Activated CD4-positive, alpha-beta T cell treated with anti-CD3 and anti-CD28 coated beads, Interleukin-2, amount 10 ng/mL, durations not matched to agents 24 days and 14 days (primary cell): ENCODE data around the gene TCP10L. TPM values are rescaled to one million over a fixed set of nuclear protein-coding genes. Genes with fewer than 3 reads are reported as not detected.
"Not testable (repeated sequence)": the region's sequence is repeated elsewhere in the genome, so short reads cannot be mapped to it uniquely, and the experiment has no call there.

Experiments used
- DNase-seq: peaks from one replicate; pipeline ENCODE4 v3.0.0; 2022
- H3K27ac Mint-ChIP-seq: one replicate; pipeline ENCODE4 v1.8.0; 2022; ENCODE audit warnings: mild to moderate bottlenecking, mixed read lengths
- H3K27me3 Mint-ChIP-seq: one replicate; pipeline ENCODE4 v1.8.0; 2022; ENCODE audit warnings: mixed read lengths
- H3K36me3 Mint-ChIP-seq: one replicate; pipeline ENCODE4 v1.8.0; 2022; ENCODE audit warnings: low read depth, mild to moderate bottlenecking, mixed read lengths
- H3K4me1 Mint-ChIP-seq: one replicate; pipeline ENCODE4 v1.8.0; 2021; ENCODE audit warnings: mixed read lengths
- H3K4me3 Mint-ChIP-seq: one replicate; pipeline ENCODE4 v1.8.0; 2022; ENCODE audit warnings: mild to moderate bottlenecking, moderate library complexity, mixed read lengths
- H3K9me3 Mint-ChIP-seq: one replicate; pipeline ENCODE4 v1.8.0; 2021; ENCODE audit warnings: mixed read lengths
- intact Hi-C: fragments of 100-400 bp; cut with micrococcal nuclease; formaldehyde crosslinking; loops from one replicate; pipeline ENCODE4 v1.15.1; 2023
- total RNA-seq: library from RNA; stranded (reverse); gene quantifications from 2 replicates; pipeline ENCODE4 v1.2.3, GENCODE V29; 2022

TCP10L gene
- total RNA-seq, 1 donor from 2014 or later = 0.58 TPM

DNA sequence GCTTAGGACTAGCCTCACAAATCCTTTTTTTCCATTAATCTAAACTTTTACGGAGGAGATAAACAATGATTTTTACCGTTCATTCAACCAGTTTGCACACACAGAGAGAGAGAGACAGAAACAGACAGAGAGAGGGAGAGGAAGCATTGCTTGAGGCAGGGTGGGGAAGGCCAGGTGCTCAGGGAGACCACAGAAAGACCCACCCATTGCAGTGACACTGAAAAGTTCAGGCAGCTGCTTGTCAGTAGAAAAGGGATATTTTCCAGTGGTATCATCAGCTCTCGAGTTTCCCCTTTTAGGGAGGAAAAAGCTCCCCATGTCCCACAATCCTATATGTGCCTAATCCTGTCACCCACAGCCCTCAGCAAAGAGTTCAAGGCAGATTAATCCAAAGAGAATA lies 27.2 kb downstream of the TCP10L start:
- no peak overlapping the region for H3K4me3 Mint-ChIP-seq
- intact Hi-C loops = no loop called here
- H3K4me1 Mint-ChIP-seq = no peaks in the 10 kb centered on the region
- no peak for DNase-seq
- no peaks in the 10 kb centered on the region for H3K9me3 Mint-ChIP-seq
- H3K27me3 Mint-ChIP-seq = no peaks in the 10 kb centered on the region
- no peaks in the 10 kb centered on the region for H3K36me3 Mint-ChIP-seq
- no peak overlapping the region for H3K27ac Mint-ChIP-seq

DNA sequence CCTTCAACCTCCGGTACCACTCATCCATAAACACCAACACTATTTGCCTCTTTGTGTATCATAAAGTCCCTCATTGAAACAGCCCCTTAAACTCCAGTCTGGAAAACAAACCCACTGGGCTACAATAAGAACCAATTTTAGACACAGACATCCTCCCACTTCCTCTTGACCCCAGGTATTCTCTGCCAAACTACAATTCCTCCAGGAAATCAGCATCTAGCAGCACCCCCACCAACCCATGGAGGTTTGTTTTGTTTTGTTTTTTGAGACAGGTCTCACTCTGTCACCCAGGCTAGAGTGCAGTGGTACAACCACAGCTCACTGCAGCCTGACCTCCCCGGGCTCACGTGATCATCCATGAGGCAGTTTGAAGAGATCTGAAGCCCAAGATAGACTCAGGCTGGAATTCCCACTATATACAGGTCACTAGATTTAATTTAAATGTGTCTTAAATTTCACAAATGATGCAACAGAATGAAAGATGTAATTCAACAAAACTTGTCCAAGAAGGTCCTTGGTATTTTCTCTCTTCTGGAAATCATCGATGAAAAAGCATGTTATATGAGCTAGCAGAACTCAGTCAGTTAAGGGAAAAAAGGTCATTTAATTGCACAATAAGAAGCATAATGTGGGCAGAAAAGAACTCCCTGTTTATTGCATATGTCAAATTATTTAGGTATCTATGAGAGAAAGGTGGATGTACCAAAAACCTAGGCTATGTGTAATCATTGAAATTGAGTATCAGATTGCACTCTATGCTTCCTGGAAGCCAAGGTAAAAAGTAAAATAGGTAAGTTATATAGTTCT lies 30.3 kb downstream of the TCP10L start:
- intact Hi-C loops = no loop called here
- H3K4me1 Mint-ChIP-seq = no peaks in the 10 kb centered on the region
- H3K4me3 Mint-ChIP-seq = no peak overlapping the region
- H3K9me3 Mint-ChIP-seq = no peaks in the 10 kb centered on the region
- no peak for DNase-seq
- no peaks in the 10 kb centered on the region for H3K36me3 Mint-ChIP-seq
- no peak overlapping the region for H3K27ac Mint-ChIP-seq
- H3K27me3 Mint-ChIP-seq = peaks cover 2% of the 10 kb centered on the region

DNA sequence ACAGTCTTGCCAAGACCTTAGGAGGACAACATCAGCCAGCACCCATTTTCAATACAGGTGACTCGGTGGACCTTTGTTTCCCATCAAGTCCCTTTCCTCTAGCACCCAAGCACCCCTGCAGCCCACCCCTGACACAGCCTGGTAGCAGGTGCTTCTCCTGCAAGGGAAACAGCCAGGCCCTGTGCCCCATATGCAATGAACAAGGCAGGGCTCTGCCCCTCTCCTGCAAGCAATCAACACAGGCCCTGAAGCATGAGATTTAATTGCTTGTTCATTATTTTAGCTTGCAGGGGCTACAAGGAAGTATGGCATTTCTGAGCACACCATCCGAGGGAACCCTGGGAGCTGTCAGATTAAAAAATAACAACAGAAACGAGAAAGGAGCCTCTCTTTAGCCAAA lies 35.4 kb downstream of the TCP10L start:
- Mint-ChIP-seq H3K27ac (no peak overlapping the region), H3K9me3 (no peaks in the 10 kb centered on the region), H3K27me3 (peaks cover 7% of the 10 kb centered on the region), H3K4me1 (no peaks in the 10 kb centered on the region), H3K4me3 (no peak overlapping the region), H3K36me3 (no peaks in the 10 kb centered on the region)
- intact Hi-C loops = no loop called here
- DNase-seq = no peak

DNA sequence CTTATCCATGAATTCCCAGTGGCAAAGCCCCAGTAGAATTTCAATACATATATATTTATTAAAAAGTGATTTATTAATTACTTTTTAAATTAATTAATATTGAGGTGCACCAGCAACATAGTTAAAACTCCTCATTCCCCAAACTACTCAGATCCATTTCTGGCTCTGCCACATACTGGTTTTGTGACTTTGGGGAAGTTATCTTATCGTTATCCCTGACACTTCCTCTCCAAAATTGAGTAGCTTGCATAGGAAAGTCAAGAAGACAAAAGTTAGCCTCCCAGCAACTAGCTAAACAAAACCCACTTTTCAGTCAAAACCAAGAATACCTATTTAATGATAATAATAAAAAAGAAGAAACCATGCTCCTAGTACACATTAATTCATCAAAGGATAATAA lies 35.9 kb downstream of the TCP10L start:
- Mint-ChIP-seq H3K9me3 (no peaks in the 10 kb centered on the region), H3K4me3 (no peak overlapping the region), H3K27ac (no peak overlapping the region), H3K36me3 (no peaks in the 10 kb centered on the region), H3K27me3 (peaks cover 7% of the 10 kb centered on the region), H3K4me1 (no peaks in the 10 kb centered on the region)
- DNase-seq = no peak
- intact Hi-C loops = no loop called here

DNA sequence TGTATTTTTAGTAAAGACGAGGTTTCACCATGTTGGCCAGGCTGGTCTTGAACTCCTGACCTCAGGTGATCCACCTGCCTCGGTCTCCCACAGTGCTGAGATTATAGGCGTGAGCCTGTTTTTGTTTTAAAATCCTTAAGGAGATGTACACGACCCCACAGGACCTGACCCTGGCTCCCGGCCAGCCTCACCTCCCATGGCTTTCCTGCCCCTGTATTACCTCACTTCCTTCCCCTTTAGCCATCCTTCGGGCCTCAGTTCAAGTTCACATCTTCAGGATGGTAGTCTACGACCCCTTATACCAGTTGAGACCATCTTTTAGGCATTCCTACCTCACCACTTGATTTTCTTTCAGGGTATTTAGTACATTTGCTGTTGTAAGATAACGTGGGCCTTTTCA lies 36.3 kb downstream of the TCP10L start:
- peaks cover 7% of the 10 kb centered on the region for H3K27me3 Mint-ChIP-seq

DNA sequence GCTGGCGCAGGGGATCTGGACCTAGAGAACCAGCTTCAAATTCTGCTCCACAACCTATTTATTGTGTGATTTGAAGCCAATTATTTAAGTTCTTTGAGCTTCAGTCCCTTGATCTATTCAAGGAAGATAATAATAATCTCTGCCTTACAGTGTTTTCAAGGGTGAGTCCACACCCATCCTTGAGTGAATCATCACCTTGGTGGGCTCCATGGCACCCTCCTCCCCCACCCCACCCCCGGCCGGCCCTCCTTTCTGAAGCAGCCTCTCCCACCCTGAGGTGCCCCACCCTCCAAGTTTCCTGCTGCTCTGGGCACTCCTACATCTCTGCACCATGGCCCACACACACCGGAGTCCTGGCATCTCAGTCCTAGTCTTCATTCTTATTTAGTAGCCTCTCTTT lies 38.3 kb downstream of the TCP10L start:
- intact Hi-C loops = no loop called here
- H3K9me3 Mint-ChIP-seq = no peaks in the 10 kb centered on the region
- H3K36me3 Mint-ChIP-seq = no peaks in the 10 kb centered on the region
- no peaks in the 10 kb centered on the region for H3K4me1 Mint-ChIP-seq
- H3K4me3 Mint-ChIP-seq = no peak overlapping the region
- H3K27me3 Mint-ChIP-seq = peaks cover 7% of the 10 kb centered on the region
- H3K27ac Mint-ChIP-seq = no peak overlapping the region
- DNase-seq = no peak

More for the DNA sequence above, 36.3 kb downstream of the TCP10L start:
- Mint-ChIP-seq H3K36me3 (no peaks in the 10 kb centered on the region), H3K9me3 (no peaks in the 10 kb centered on the region), H3K4me3 (no peak overlapping the region), H3K27ac (no peak overlapping the region), H3K4me1 (no peaks in the 10 kb centered on the region)
- intact Hi-C loops = no loop called here
- no peak for DNase-seq

DNA sequence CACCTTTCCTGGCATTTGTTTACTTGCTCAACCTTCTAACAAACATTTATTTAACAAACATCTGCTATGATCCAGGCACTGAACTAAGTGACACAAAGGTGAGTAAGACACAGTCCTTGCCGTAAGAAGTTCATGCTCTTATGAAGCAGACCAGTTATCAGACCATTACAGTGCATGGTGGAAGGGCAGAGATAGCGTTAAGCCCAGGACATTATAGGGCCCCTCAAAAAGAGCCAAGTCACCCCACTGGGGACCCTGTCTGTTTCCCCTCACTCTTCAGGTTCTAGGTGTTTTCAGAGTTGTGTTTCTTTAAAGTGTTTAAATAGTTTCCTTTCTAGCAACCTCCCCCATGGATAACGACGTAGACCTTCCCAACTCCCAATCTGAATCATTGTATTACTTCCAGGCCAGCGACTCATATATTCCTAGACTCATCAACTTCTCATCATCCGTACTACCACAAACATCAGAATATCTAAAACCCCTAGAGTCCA lies 39.3 kb downstream of the TCP10L start:
- Mint-ChIP-seq H3K27me3 (peaks cover 6% of the 10 kb centered on the region), H3K4me1 (no peaks in the 10 kb centered on the region), H3K36me3 (no peaks in the 10 kb centered on the region), H3K27ac (no peak overlapping the region), H3K9me3 (no peaks in the 10 kb centered on the region), H3K4me3 (no peak overlapping the region)
- intact Hi-C loops = no loop called here
- no peak for DNase-seq

DNA sequence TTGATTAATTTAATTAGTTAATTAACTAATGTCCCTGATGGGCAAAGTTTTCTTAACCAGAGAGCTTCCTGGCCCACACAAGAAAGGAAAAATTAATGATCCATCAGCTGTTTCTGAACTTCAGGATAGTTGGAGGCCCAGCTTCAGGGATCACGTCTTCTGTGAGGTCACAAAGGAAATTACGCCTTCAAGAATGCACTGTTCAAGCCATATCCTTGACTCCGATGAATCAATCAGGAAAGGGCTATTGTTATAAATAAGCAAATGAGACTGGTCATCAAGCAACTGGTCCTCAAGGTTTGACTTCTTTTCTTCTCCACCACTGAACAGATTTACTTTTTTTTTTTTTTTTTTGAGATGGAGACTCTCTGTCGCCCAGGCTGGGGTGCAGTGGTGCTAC lies 40.6 kb downstream of the TCP10L start:
- intact Hi-C loops = no loop called here
- H3K27ac Mint-ChIP-seq = no peak overlapping the region
- no peak overlapping the region for H3K4me3 Mint-ChIP-seq
- no peaks in the 10 kb centered on the region for H3K36me3 Mint-ChIP-seq
- H3K9me3 Mint-ChIP-seq = no peaks in the 10 kb centered on the region
- H3K27me3 Mint-ChIP-seq = peaks cover 5% of the 10 kb centered on the region
- no peak for DNase-seq
- H3K4me1 Mint-ChIP-seq = no peaks in the 10 kb centered on the region

DNA sequence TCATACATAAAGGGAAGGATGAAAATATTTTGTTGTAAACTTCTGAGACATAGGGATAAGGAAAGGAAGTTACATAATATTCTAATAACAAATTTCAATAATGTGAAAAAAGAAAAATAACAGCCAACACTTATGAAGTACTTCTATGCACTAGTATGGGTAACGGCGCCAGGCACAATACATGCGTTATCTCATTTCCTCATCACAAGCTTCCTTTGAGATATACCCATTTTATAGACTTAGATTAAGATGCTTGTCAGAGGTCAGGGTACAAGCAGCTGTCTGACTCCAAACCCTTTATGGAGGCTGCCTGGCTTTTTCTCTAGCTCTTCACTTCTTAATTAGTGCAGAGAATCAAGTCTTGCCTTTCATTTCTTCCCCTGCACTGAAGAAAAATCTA lies 41.3 kb downstream of the TCP10L start:
- intact Hi-C loops = no loop called here
- H3K36me3 Mint-ChIP-seq = no peaks in the 10 kb centered on the region
- H3K9me3 Mint-ChIP-seq = no peaks in the 10 kb centered on the region
- H3K27me3 Mint-ChIP-seq = peaks cover 3% of the 10 kb centered on the region
- DNase-seq = no peak
- H3K4me3 Mint-ChIP-seq = no peak overlapping the region
- no peaks in the 10 kb centered on the region for H3K4me1 Mint-ChIP-seq
- no peak overlapping the region for H3K27ac Mint-ChIP-seq

DNA sequence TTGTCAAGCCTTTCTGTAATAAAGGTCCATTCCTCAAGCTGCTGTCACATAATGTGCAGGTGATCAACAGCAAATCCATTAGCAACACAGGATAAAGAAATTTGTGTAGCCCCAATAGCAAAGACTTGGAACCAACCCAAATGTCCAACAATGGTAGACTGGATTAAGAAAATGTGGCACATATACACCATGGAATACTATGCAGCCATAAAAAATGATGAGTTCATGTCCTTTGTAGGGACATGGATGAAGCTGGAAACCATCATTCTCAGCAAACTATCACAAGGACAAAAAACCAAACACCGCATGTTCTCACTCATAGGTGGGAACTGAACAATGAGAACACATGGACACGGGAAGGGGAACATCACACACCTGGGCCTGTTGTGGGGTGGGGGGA lies 42.3 kb downstream of the TCP10L start:
- H3K9me3 Mint-ChIP-seq, H3K27me3 Mint-ChIP-seq, H3K27ac Mint-ChIP-seq, H3K4me1 Mint-ChIP-seq, DNase-seq, H3K4me3 Mint-ChIP-seq, intact Hi-C loops, H3K36me3 Mint-ChIP-seq: not testable (repeated sequence)

DNA sequence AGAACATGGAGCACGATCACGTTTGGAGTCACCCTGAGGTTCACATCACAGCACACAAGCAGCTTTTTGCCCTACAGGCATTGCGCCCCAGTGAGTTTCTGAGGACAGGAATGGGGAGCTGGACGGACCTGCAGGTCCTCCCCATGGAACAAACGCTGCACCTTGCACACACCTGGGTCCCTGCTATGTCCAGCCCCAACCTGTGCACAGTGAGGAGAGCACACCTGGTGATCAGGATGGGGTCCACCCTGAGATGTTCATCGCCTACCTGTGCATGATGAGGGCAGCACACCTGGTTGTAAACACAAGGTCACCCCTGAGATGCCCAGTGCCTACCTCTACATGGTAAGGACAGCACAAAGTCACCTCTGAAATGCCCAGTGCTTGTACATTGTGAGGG lies 45.9 kb downstream of the TCP10L start:
- peaks cover 2% of the 10 kb centered on the region for H3K27me3 Mint-ChIP-seq
- no peaks in the 10 kb centered on the region for H3K36me3 Mint-ChIP-seq
- no peak overlapping the region for H3K27ac Mint-ChIP-seq
- no peaks in the 10 kb centered on the region for H3K9me3 Mint-ChIP-seq
- intact Hi-C loops = no loop called here
- peaks cover 8% of the 10 kb centered on the region for H3K4me1 Mint-ChIP-seq
- H3K4me3 Mint-ChIP-seq = no peak overlapping the region
- no peak for DNase-seq

DNA sequence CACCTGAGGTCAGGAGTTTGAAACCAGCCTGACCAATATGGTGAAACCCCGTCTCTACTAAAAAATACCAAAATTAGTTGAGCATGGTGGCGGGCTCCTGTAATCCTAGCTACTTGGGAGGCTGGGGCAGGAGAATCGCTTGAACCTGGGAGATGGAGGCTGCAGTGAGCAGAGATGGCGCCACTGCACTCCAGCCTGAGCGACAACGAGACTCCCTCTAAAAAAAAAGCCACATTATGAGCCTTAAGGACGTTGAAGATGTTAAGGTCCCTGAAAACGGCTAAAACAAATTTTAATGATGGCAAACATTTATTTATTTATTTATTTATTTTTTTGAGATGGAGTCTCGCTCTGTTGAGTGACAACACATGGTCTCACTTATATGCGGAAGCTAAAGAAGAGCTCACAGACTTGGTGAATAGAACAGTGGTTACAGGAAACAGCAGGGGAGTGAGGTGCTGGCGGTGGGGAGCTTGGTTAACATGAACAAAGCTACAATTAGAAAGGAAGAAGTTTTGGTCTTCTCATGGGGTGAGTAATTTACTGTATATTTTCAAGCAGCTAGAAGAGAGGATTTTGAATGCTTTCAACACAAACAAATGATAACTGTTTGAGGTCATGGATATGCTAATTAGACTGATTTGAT lies 47.1 kb downstream of the TCP10L start:
- Mint-ChIP-seq H3K4me3 (no peak overlapping the region), H3K4me1 (peaks cover 8% of the 10 kb centered on the region), H3K27me3 (peaks cover 2% of the 10 kb centered on the region), H3K27ac (no peak overlapping the region), H3K36me3 (no peaks in the 10 kb centered on the region), H3K9me3 (no peaks in the 10 kb centered on the region)
- intact Hi-C loops = no loop called here
- DNase-seq = peak; percentile 60

DNA sequence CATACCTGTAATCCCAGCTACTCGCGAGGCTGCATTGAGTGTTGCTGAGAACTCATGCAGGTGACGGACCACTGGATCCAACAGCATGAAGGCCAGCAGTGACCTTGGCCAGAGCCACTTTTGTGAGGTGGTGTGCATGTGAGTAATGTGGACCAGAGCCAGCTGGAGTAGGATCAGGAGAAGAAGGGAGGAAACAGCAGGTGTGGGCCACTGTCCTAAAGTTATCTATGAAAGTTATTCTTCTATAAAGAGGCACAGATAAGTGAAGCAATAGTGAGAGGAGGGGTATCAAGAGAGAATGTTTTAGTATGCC lies 47.8 kb downstream of the TCP10L start:
- H3K9me3 Mint-ChIP-seq = no peaks in the 10 kb centered on the region
- no peak for DNase-seq
- intact Hi-C loops = no loop called here
- H3K27me3 Mint-ChIP-seq = peaks cover 2% of the 10 kb centered on the region
- no peaks in the 10 kb centered on the region for H3K36me3 Mint-ChIP-seq
- peaks cover 8% of the 10 kb centered on the region for H3K4me1 Mint-ChIP-seq
- H3K4me3 Mint-ChIP-seq = no peak overlapping the region
- H3K27ac Mint-ChIP-seq = no peak overlapping the region

DNA sequence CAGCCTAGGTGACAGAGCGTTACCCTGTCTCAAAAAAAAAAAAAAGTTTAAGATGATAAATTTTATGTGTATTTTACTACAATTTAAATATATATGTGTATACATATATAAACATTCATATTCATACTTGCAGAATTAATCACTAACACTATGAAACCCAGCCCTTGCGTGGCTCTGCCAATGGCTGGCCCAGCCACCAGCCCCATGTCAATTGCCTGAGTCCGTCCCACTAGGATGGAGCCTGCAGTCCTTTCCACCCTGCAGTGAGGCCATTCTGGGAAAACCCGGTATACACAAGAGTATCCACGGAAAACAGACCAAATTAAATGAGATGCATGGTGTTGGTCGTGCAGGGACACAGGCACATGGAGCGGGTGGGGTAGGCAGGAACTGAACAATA lies 49.7 kb downstream of the TCP10L start:
- H3K9me3 Mint-ChIP-seq = no peaks in the 10 kb centered on the region
- intact Hi-C loops = no loop called here
- no peak for DNase-seq
- no peak overlapping the region for H3K4me3 Mint-ChIP-seq
- H3K27me3 Mint-ChIP-seq = peaks cover 2% of the 10 kb centered on the region
- H3K27ac Mint-ChIP-seq = no peak overlapping the region
- peaks cover 8% of the 10 kb centered on the region for H3K4me1 Mint-ChIP-seq
- H3K36me3 Mint-ChIP-seq = no peaks in the 10 kb centered on the region

DNA sequence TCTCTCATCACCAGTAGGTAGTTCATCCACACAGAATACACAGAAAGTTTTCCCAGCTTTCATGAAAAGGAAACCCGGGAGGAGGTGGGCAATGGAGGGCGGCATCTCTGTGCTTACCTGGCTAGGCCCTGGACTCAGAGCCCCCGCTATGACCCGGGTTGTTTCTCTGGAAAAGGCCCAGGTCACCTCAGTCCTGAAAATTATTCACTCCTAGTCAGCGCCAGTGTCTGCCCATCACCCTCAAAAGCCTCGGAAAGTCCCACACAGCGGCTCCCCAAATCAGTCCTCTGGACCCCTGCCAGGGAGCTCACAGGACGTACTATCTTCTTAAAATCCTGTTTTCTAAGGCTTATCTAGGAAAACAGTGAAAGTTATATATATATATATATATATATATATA lies 51.2 kb downstream of the TCP10L start:
- no peak overlapping the region for H3K4me3 Mint-ChIP-seq
- peaks cover 8% of the 10 kb centered on the region for H3K4me1 Mint-ChIP-seq
- H3K27me3 Mint-ChIP-seq = peaks cover 2% of the 10 kb centered on the region
- no peak for DNase-seq
- H3K9me3 Mint-ChIP-seq = no peaks in the 10 kb centered on the region
- no peak overlapping the region for H3K27ac Mint-ChIP-seq
- no peaks in the 10 kb centered on the region for H3K36me3 Mint-ChIP-seq
- intact Hi-C loops = no loop called here
